Embryonic facial prominence (tissue), 1 donor: ENCODE measurements around the gene EXTL2.
A peak's percentile ranks its signal among the peaks of the same experiment; 100 is the strongest.
"Not testable (repeated sequence)": the region's sequence is repeated elsewhere in the genome, so short reads cannot be mapped to it uniquely, and the experiment has no call there.

Experiments used
- DNase-seq: peaks from one replicate; pipeline ENCODE4 v3.0.0-alpha.2; 2016; ENCODE audit errors: extremely low spot score

The EXTL2 gene

DNA sequence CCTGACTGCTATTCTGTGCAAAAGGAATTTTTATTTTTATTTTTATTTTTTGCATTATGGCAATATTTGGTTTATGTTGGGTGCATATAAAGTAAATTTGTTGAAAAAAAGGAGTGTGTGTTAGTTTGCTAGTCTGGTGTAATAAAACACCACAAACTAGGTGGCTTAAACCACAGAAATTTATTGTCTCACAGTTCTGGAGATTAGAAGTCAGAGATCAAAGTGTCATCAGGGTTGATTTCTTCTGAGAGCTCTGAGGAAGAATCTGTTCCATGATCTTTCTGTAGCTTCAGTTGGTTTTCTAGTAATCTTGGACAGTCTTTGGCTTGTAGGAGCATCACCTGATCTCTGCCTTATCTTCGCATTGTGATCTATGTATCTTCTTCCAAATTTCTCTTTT lies 7.7 kb upstream of the EXTL2 start:
- DNase-seq: no peak

DNA sequence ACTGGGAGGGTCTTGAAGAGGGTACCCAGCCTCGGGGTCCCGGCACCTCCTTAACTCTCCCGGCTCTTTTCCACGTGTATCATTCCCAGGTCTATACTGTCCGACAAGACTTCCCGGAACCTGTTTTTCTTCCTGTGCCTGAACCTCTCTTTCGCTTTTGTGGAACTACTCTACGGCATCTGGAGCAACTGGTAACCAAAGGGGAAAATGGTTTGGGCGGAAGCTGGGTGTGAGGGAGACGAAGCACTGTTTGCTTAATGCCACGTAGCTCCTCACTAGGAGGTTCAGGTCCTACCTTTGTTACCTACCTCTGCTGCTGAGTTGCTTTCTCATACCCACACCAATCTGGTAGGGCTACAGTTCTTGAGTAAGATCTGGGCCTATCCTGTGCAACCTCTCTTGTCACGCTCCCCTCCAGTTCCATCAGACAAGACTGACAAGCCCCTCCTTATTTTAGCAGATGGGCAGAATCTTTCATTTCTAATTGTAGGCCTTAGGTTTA lies 1.9 kb upstream of the EXTL2 start:
- no peak for DNase-seq

DNA sequence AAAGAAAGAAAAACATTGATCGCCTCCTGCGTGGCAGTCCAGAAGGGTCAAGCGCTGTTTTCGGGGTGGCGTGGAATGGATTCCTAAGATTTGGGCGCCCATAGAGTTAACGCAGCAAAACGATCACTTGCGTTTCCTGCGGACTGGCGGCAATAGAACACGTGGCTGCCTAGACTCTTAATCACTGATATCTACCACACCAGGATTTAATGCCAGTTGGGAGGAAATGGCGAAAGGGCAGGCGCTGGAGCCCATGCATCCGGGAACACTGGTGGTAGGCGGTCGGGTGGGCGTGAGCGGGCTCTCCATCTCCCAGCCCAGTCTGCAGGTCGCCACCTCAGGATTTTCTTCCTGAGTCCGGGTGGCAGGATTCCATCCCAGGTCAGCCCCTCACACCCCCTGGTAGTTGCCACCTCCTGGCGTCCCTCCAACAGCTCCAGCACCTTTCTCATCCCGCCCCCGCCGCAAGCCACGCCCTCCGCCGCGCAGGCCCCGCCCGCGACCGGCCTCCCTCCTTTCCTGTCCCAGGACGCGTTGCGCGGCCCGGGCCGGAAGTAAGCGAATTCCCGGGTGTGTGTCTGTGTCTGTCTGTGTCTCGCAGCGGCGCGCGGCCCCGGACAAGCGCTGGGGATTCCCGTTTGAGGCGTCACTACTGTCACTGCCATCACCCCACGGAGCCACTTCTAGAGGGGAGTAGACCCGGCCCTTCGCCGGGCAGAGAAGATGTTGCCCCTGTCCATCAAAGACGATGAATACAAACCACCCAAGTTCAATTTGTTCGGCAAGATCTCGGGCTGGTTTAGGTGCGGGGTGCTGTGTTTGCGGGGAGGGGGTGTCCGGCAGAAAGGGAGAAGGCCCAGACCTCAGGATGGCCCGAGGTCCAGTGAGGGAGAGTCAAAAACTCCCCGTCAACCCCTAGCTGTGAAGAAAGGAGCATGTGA lies 1.2 kb upstream of the EXTL2 start, which contains the start of gene SLC30A7:
SLC30A7 (plus strand) TSS at position 551 of the 941 bp plus-strand sequence; CDS start at position 724, 173 bp downstream.
- peak; percentile 84 for DNase-seq

DNA sequence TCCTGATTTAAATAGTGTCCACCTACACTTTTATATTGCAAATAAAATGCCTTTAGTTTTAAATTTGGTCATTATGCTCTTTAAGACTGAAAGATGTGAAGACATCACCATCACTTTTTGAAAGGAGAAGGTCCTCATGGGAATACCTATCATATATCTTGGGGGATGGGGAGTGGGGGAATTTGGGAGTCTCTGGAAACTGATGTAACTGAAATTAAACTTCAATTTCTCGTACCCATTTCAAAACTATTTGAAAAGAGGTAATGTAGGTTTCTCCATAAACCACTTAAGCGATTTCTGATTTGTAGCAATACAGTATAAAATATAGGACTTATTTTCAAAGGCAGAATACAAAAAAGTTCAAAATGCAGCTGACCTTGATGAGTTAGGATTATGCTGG lies 924 bp downstream of the EXTL2 start:
- no peak for DNase-seq

- no peak for DNase-seq
These were observed 2.1 kb downstream of the EXTL2 start for GRCh38 chr1:100892554-100892953.

DNA sequence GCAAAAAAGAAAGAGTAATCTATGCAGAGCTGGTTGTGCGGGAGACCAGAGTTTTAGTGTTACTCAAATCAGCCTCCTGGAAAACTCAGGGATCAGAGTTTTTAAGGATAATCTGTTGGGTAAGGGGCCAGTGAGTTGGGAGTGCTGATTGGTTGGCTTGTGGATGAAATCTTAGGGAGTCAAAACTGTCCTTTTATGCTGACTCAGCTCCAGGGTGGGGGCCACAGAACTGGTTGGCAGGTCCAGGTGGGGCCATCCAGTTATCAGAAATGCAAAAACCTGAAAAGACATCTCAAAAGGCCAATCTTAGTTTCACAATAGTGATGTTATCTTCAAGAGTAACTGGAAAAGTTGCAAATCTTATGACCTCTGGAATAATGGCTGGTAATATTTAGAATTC lies 3.3 kb downstream of the EXTL2 start:
- DNase-seq: no peak

DNA sequence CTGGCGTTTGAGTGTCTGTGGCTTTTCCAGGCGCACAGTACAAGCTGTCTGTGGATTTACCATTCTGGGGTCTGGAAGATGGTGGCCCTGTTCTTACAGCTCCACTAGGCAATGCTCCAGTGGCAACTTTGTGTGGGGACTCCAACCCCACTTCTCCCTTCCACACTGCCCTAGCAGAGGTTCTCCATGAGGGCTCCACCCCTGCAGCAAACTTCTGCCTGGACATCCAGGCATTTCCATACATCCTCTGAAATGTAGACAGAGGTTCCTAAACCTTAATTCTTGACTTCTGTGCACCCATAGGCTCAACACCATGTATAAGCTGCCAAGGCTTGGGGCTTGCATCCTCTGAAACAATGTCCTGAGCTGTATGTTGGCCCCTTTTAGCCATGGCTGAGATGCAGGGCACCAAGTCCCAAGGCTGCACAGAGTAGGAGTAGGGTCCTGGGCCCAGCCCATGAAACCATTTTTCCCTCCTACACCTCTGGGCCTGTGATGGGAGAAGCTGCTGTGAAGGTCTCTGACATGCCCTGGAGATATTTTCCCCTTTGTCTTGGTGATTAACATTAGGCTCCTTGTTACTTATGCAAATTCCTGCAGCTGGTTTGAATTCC lies 4.7 kb downstream of the EXTL2 start:
- DNase-seq: not testable (repeated sequence)

DNA sequence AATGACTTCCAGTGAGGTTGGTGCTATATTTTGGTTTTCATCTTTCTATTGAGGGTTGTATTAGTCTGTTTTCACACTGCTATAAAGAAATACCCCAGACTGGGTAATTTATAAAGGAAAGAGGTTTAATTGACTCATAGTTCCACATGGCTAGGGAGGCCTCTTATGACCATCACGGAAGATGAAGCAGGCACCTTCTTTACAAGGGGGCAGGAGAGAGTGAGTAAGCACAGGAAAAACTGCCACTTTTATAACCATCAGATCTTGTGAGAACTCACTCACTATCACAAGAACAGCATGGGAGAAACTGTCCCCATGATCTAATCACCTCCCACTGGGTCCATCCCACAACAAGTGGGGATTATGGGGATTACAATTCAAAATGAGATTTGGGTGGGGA lies 5.6 kb downstream of the EXTL2 start:
- DNase-seq: not testable (repeated sequence)

GRCh38 chr1:100883963-100884362 lies 10.7 kb downstream of the EXTL2 start:
- no peak for DNase-seq

- no peak for DNase-seq
These were observed 11.9 kb downstream of the EXTL2 start for GRCh38 chr1:100882698-100883097.

DNA sequence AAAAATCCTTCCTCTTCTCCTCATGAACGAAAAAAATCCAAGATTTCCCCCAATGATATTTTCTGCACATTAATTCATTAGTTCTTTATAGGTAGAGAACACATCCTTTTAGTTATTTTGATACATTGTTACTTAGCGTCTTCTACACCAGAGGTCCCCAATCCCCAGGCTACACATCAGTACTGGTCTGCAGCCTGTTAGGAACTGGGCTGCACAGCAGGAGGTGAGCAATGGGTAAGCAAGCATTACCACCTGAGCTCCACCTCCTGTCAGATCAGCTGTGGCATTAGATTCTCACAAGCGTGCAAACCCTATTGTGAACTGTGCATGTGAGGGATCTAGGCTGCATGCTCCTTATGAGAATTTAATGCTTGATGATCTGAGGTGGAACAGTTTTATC lies 13.0 kb downstream of the EXTL2 start:
- no peak for DNase-seq

- DNase-seq: no peak
These were observed 15.2 kb downstream of the EXTL2 start for GRCh38 chr1:100879422-100879821.

GRCh38 chr1:100876291-100876690 lies 18.4 kb downstream of the EXTL2 start:
- no peak for DNase-seq

GRCh38 chr1:100875228-100875627 lies 19.4 kb downstream of the EXTL2 start:
- DNase-seq: no peak

- no peak for DNase-seq
These were observed 20.2 kb downstream of the EXTL2 start for GRCh38 chr1:100874433-100874832.

GRCh38 chr1:100869996-100870395 lies 24.6 kb downstream of the EXTL2 start:
- DNase-seq: no peak

- DNase-seq: peak; percentile 39
These were observed 26.2 kb downstream of the EXTL2 start for GRCh38 chr1:100868364-100868995.

DNA sequence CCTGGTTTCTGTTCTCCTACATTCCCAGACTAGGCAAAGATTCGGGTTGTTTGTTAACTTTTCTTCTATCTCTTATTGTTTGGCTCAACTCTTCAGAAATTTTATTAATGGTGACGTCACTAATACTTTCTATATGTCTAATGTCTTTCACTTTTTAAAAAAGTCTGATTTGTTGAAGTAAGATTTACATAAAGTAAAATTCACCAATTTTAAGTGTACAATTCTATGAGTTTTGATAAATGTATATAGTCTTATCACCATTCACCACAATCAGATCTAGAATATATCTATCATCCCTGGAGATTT lies 27.8 kb downstream of the EXTL2 start:
- DNase-seq: no peak

GRCh38 chr1:100866041-100866900 lies 28.4 kb downstream of the EXTL2 start:
- DNase-seq: no peak

DNA sequence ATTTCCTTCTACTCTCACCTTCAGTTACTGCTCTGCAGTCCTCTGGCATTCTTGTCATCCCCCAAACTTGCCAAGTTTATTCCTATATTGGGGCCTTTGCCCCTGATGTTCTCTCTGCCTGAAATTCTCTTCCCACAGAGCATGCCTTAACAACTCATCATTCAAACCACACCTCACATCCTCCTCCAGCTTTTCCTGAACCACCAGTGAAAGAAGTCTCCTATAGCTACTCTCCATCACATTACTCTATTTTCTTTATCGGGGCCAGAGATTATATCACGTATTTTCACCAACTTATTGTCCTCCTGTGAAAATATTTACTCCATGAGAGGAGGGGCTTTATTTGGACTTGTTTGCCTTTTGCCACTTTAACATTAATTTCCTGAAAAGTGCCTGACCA lies 32.1 kb downstream of the EXTL2 start:
- DNase-seq: no peak

DNA sequence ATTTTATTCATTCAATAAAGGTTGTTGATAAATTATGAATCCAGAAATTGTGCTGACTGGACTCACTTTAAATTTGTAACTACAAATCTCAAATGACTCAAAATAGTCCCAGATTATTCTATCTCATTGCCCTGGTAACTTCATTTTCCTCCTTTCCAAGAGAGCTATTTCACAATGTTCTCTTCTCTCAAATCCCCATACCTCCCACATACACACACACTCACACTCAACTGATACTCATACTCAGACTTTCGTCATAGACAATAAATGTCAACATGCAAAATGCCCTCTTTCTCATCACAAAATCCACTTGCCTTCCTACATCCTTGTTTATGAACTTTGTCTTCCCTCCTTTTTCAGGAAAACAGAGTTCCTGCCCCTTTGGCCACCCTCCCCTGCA lies 33.3 kb downstream of the EXTL2 start:
- no peak for DNase-seq
